Airway epithelial cell (primary cell): ENCODE results near the gene SLC25A5. TPM values are rescaled to one million over a fixed set of nuclear protein-coding genes. Genes with fewer than 3 reads are reported as not detected.

Experiments used
- total RNA-seq: library from RNA; depleted of rRNA; stranded (reverse); fragments of >200 nt; gene quantifications from 2 replicates; pipeline ENCODE4 v1.2.3, GENCODE V29; 2015

SLC25A5 gene
- 486 and 784 TPM in 2 replicates for total RNA-seq

DNA sequence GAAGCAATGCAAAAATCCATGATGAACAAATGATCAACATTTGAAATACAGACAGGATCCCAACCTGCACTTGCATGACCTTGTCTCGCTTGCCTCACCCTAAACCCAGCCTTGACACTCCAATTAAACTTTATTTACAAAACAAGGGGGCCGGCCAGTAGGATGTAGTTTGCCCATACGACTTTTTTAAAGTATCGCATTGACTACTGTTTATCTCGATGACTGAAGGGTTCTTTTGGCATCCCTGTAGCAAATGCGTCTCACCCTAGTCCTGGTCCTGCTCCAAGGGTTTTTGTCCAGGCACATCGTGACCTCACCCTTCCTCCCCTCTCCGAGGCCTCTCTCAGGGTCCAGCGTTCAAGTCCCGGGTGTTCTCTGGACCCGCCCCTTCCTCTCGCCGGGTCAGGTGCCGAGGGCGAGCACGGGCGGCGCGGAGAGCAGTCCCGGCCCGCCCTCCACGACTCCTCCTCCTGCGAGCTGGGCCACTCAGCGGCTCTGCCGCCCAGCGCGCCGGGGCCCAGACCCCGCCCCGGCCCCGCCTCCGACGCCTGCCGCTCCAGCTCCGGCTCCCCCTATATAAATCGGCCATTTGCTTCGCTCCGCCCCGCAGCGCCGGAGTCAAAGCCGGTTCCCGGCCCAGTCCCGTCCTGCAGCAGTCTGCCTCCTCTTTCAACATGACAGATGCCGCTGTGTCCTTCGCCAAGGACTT, at the start of gene SLC25A5:
Gene SLC25A5, plus strand, starts transcription at position 603 of the 709 bp plus-strand sequence. Its CDS starts 72 bp downstream, at position 675.

Other genes with a start within 250 kb of the SLC25A5 start
- 115 and 127 TPM in 2 replicates for gene PGRMC1, start 232.2 kb upstream of the SLC25A5 start, total RNA-seq
- gene SLC25A43, start 69.1 kb upstream of the SLC25A5 start, total RNA-seq: 11.3 and 18.2 TPM in 2 replicates
- gene STEEP1, start 97.0 kb downstream of the SLC25A5 start, total RNA-seq: 21.4 and 24.1 TPM in 2 replicates
- 28.6 and 28.9 TPM in 2 replicates for gene UBE2A, start 106.1 kb downstream of the SLC25A5 start, total RNA-seq
- 6.4 and 8.4 TPM in 2 replicates for gene NKRF, start 138.0 kb downstream of the SLC25A5 start, total RNA-seq
- 5.6 and 8.0 TPM in 2 replicates for gene SEPTIN6, start 224.7 kb downstream of the SLC25A5 start, total RNA-seq